ENCODE data around the gene SGK2.

SGK2 gene

DNA sequence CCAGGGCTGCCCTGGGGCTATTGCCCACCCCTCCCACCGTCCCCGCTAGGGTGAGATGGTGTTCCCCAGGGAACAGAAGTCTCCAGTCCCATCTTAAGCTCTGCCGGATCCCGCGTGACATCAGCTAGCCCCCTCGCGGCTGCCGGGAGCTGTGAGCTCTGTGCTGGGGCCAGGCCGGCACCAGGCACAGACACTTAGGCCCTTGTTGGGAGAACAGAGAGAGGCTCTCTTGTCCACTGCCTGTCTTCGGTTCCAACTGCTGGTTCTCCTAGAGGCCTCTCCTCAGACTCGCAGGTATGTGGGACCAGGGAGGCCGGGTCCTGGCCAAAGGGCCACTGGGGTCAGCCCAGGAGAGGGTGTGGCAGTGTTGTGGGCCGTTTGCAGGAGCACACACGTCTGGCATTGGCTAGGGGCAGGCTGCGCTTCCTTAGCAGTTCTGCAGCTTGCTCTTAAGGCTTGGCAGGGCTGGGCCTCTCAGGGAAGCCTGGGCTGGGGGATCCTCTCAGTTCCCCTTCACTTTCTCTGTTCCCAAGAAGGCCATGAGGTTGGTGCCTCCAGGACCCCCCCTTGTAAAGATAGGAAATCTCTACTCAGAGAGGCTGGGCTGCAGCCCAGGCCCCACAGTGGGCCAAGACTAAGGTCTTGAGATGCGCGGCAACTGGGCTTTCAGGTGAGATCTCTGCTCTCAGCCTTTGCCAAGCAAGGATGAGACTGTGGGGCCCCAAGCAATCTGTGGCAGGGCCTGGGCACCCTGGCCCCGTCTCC is 6.3 kb downstream of the SGK2 start:
- H3K36me3 ChIP-seq (replicated peaks; ENCODE audit: insufficient read depth, low read length) = no peaks in the 10 kb centered on the region
- no peaks in the 10 kb centered on the region for H3F3A ChIP-seq (ENCODE audit: insufficient read depth, low read length)
- H3K9me2 ChIP-seq (replicated peaks; ENCODE audit: insufficient read depth, low read length) = no peaks in the 10 kb centered on the region
- H4K20me1 ChIP-seq (ENCODE audit: insufficient read depth, low read length) = no peaks in the 10 kb centered on the region
- no peak overlapping the region for H3K27ac ChIP-seq (ENCODE audit: low read length)
- no peaks in the 10 kb centered on the region for H3K4me1 ChIP-seq (ENCODE audit: low read length)
- H3K9ac ChIP-seq (ENCODE audit: low read length) = no peak overlapping the region
- no peaks in the 10 kb centered on the region for H3K9me3 ChIP-seq (replicated peaks; ENCODE audit: insufficient read depth, low read length)
- no peak overlapping the region for H3K4me2 ChIP-seq (ENCODE audit: low read depth, low read length)
- no peak for TF ChIP-seq EZH2 (optimal IDR thresholded peaks at IDR 0.05; ENCODE audit: low read depth, low read length)
- no peak for DNase-seq
- H3K27me3 ChIP-seq (replicated peaks; ENCODE audit: insufficient read depth, low read length) = no peaks in the 10 kb centered on the region
- H2AFZ ChIP-seq (ENCODE audit: low read length) = no peak overlapping the region
- no peak overlapping the region for H3K4me3 ChIP-seq (ENCODE audit: low read length)
- no peaks in the 10 kb centered on the region for H3K79me2 ChIP-seq (ENCODE audit: low read length)

DNA sequence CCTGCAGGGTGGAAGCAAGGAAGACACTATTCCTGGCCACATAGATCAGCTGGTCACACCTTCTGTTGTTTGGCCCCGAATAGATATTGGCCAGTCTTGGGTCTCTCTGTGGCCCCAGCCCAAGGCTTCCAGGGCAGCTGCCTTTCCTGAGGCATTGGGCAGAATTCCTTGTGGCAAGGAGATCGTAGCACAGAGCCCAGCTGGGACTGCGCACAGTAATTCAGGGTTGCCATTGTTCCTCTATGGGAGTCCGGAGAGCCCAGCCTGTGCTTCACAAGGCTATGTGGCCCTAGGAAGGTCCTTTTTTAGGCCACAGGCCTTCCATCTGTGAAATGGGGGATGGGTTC is 6.9 kb downstream of the SGK2 start:
- no peaks in the 10 kb centered on the region for H3K4me1 ChIP-seq (ENCODE audit: low read length)
- TF ChIP-seq, protein P1, sequence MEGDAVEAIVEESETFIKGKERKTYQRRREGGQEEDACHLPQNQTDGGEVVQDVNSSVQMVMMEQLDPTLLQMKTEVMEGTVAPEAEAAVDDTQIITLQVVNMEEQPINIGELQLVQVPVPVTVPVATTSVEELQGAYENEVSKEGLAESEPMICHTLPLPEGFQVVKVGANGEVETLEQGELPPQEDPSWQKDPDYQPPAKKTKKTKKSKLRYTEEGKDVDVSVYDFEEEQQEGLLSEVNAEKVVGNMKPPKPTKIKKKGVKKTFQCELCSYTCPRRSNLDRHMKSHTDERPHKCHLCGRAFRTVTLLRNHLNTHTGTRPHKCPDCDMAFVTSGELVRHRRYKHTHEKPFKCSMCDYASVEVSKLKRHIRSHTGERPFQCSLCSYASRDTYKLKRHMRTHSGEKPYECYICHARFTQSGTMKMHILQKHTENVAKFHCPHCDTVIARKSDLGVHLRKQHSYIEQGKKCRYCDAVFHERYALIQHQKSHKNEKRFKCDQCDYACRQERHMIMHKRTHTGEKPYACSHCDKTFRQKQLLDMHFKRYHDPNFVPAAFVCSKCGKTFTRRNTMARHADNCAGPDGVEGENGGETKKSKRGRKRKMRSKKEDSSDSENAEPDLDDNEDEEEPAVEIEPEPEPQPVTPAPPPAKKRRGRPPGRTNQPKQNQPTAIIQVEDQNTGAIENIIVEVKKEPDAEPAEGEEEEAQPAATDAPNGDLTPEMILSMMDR (IDR thresholded peaks at IDR 0.05; ENCODE audit: low read length) = no peak
- no peak for TF ChIP-seq EZH2 (optimal IDR thresholded peaks at IDR 0.05; ENCODE audit: low read depth, low read length)
- no peak for TF ChIP-seq EZH2phosphoT487 (IDR thresholded peaks at IDR 0.05; ENCODE audit: low read length)
- H2AFZ ChIP-seq (ENCODE audit: low read length) = no peak overlapping the region
- no peak overlapping the region for H3K4me2 ChIP-seq (ENCODE audit: low read depth, low read length)
- no peaks in the 10 kb centered on the region for H4K20me1 ChIP-seq (ENCODE audit: insufficient read depth, low read length)
- H3K79me2 ChIP-seq (ENCODE audit: low read length) = no peaks in the 10 kb centered on the region
- no peak overlapping the region for H3K9ac ChIP-seq (ENCODE audit: low read length)
- H3K9me3 ChIP-seq (replicated peaks; ENCODE audit: insufficient read depth, low read length) = no peaks in the 10 kb centered on the region
- no peaks in the 10 kb centered on the region for H3K27me3 ChIP-seq (replicated peaks; ENCODE audit: insufficient read depth, low read length)
- no peaks in the 10 kb centered on the region for H3F3A ChIP-seq (ENCODE audit: insufficient read depth, low read length)
- H3K36me3 ChIP-seq (replicated peaks; ENCODE audit: insufficient read depth, low read length) = no peaks in the 10 kb centered on the region
- H3K27ac ChIP-seq (ENCODE audit: low read length) = no peak overlapping the region
- H3K9me2 ChIP-seq (replicated peaks; ENCODE audit: insufficient read depth, low read length) = no peaks in the 10 kb centered on the region
- DNase-seq = no peak
- no peak overlapping the region for H3K4me3 ChIP-seq (ENCODE audit: low read length)

DNA sequence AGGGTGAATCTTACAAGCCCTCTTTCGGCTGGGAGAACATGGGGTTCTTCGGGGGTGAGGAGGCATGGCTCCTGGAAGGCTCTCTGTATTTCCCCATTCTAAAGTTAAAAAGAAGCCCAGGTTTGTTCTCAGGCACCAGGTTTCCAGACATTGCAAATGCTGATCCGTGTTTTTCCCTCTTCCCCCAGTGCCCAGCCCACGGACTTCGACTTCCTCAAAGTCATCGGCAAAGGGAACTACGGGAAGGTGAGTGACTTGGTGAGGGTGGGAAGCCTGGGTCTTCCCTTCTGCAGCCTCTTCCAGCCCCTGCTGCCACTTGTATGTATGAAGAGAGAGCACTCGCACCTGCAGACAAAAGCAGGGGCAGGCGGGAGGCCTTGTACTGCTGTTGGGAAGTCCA is 8.7 kb downstream of the SGK2 start:
- H3K9me2 ChIP-seq (replicated peaks; ENCODE audit: insufficient read depth, low read length) = no peaks in the 10 kb centered on the region
- H2AFZ ChIP-seq (ENCODE audit: low read length) = no peak overlapping the region
- H3K9me3 ChIP-seq (replicated peaks; ENCODE audit: insufficient read depth, low read length) = no peaks in the 10 kb centered on the region
- H3K9ac ChIP-seq (ENCODE audit: low read length) = no peak overlapping the region
- no peak overlapping the region for H3K27ac ChIP-seq (ENCODE audit: low read length)
- H4K20me1 ChIP-seq (ENCODE audit: insufficient read depth, low read length) = no peaks in the 10 kb centered on the region
- no peaks in the 10 kb centered on the region for H3K4me1 ChIP-seq (ENCODE audit: low read length)
- no peaks in the 10 kb centered on the region for H3K79me2 ChIP-seq (ENCODE audit: low read length)
- H3K4me2 ChIP-seq (ENCODE audit: low read depth, low read length) = no peak overlapping the region
- H3K27me3 ChIP-seq (replicated peaks; ENCODE audit: insufficient read depth, low read length) = no peaks in the 10 kb centered on the region
- TF ChIP-seq EZH2 (optimal IDR thresholded peaks at IDR 0.05; ENCODE audit: low read depth, low read length) (no peak), EZH2phosphoT487 (IDR thresholded peaks at IDR 0.05; ENCODE audit: low read length) (no peak)
- TF ChIP-seq, protein P1 (IDR thresholded peaks at IDR 0.05; ENCODE audit: low read length) = no peak
- H3K36me3 ChIP-seq (replicated peaks; ENCODE audit: insufficient read depth, low read length) = no peaks in the 10 kb centered on the region
- H3F3A ChIP-seq (ENCODE audit: insufficient read depth, low read length) = no peaks in the 10 kb centered on the region
- no peak for DNase-seq
- H3K4me3 ChIP-seq (ENCODE audit: low read length) = no peak overlapping the region

DNA sequence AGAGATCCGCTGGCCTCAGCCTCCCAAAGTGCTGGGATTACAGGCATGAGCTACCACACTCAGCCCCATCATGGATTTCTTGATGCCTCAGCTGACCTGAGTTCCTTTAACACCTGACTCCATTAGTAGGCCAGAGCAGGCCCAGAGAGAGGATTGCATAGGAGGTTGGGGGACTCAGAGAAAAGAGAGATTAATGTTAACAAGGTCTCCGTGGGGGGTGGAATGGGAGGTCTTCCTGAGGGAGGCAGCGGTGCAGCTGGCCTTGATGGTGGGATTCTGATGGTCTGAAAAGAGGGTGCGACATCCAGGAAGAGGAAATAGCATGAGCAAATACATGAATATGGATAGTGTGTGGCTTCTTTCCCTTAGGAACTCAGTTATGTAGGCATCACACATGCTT is 9.9 kb downstream of the SGK2 start:
- DNase-seq = no peak
- H3K27me3 ChIP-seq (replicated peaks; ENCODE audit: insufficient read depth, low read length) = no peaks in the 10 kb centered on the region
- no peak overlapping the region for H2AFZ ChIP-seq (ENCODE audit: low read length)

More for the DNA sequence above, 9.9 kb downstream of the SGK2 start:
- TF ChIP-seq EZH2 (optimal IDR thresholded peaks at IDR 0.05; ENCODE audit: low read depth, low read length) = no peak
- TF ChIP-seq, protein P1 (IDR thresholded peaks at IDR 0.05; ENCODE audit: low read length) = no peak
- no peak for TF ChIP-seq EZH2phosphoT487 (IDR thresholded peaks at IDR 0.05; ENCODE audit: low read length)
- Histone ChIP-seq H3K9me2 (replicated peaks; ENCODE audit: insufficient read depth, low read length) (no peaks in the 10 kb centered on the region), H3K4me2 (ENCODE audit: low read depth, low read length) (no peak overlapping the region), H3K4me1 (ENCODE audit: low read length) (no peaks in the 10 kb centered on the region), H3K9ac (ENCODE audit: low read length) (no peak overlapping the region), H4K20me1 (ENCODE audit: insufficient read depth, low read length) (no peaks in the 10 kb centered on the region), H3F3A (ENCODE audit: insufficient read depth, low read length) (no peaks in the 10 kb centered on the region), H3K36me3 (replicated peaks; ENCODE audit: insufficient read depth, low read length) (no peaks in the 10 kb centered on the region), H3K27ac (ENCODE audit: low read length) (no peak overlapping the region), H3K79me2 (ENCODE audit: low read length) (no peaks in the 10 kb centered on the region), H3K4me3 (ENCODE audit: low read length) (no peak overlapping the region), H3K9me3 (replicated peaks; ENCODE audit: insufficient read depth, low read length) (no peaks in the 10 kb centered on the region)

All from MM.1S (cell line).